GM21367 (cell line): ENCODE data around the gene TUBB6.

Experiments
- ATAC-seq: cut with Tn5 transposase; IDR thresholded peaks from one replicate; pipeline ENCODE4 v1.9.1; 2021; ENCODE audit not compliant: unreplicated experiment

The TUBB6 gene

DNA sequence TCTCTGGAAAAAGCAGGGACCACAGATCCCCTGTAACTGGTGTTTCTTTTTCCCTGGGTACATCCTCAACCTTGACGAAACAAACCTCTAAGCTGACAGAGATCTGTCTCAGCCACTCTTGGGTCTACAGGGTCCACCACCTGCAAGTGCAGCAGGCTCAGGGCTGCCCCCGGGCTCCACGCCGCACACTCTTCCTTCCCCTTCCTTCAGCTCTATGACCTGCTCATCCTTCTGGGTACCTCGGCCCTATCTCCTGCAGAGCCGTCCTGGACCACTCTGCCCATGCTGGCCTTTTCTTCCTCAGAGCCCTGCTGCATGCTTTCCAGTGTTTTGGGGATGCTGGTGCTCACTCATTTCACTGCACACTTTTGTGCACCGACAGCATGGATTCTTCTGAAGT lies 27.5 kb downstream of the TUBB6 start:
- ATAC-seq: no peak

GRCh38 chr18:12336171-12336613 lies 28.2 kb downstream of the TUBB6 start:
- no peak for ATAC-seq

DNA sequence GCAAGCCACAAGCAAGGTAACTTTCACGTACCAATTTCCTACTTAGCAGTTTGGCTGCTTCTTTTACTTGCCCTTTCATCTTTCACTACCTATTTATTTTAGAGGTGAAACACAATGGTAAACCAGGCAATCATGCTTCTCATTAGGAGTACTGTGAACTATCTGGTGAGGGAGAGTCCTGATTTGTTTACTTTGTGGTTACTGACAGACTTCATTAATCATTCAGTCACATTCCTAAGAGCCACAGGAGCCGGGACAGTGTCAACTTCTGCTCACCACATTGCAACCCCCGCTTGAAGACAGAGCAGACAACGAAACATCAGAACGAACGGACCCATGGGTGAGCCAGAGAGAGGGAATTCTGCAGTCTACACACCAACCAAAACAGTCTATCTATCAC lies 28.8 kb downstream of the TUBB6 start:
- no peak for ATAC-seq

DNA sequence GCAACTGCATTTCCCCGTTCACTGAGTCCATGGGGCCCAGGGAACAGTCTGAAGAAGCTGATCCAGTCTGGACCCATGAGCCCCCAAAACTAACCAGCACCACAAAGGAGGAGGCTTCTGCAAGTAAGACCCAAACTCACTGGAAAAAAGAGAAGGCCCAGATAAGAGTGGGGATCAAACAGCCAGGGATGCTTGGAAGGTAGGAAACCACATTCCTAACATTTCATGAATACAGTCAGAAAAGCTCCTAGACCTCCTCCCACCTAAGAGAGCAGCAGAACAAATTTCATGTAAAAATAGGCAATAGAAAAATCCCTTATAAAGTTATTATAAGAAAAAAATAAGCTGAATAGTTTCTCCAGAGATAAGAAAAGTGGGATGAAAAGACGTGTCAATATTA lies 30.3 kb downstream of the TUBB6 start:
- ATAC-seq: no peak

DNA sequence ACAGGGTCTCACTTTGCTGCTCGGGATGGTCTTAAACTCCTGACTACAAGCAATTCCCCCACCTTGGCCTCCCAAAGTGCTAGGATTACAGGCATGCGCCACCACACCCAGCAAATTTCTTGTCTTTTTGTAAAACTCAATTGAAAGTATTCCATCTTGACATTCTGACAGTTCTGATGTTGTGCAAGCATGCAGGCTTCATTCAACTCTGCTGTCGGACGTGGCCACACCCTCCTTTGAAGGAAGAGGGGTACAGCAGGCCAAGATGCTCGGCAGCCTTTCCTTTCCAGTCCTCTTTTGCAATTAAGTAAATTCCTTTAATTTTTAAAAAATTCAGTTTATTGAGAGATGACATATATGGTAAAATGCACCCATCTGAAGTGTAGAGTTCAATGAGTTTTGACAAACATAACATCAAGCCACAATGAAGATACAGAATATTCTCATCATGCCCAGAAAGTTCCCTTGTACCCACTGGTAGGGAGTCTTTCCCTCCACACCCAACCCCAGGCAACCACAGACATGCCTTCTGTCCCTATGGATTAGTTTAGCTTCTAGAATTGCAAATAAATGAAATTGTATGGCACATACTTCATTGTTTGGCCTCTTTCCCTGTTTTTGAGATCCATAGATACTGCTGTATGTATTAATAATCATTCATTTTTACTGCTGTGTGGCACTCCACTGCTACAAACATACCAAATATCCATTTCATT lies 33.1 kb downstream of the TUBB6 start:
- ATAC-seq: no peak

- ATAC-seq: no peak
These were observed 34.6 kb downstream of the TUBB6 start for GRCh38 chr18:12342661-12343060.

GRCh38 chr18:12345491-12346239 lies 37.6 kb downstream of the TUBB6 start:
- no peak for ATAC-seq

GRCh38 chr18:12346240-12346565 lies 38.2 kb downstream of the TUBB6 start:
- ATAC-seq: no peak

DNA sequence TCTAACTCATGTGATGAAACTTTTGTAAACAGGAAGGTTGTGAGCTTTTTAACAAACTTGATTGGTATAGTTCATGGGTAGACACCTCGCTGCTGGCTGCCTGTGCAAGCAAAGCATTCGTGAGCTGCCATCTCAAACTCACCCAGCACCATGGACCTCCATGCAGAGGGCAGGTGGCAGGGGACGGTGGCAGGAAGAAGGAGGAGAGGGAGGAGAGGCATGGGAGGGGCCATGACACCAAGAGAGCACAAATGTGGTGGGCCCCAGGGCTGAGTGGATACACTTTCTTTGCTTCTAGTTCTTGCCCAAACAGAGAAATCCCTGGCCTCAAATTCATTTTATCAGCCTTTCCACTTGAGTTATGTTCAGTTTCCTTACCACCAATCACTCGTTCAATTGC lies 39.9 kb downstream of the TUBB6 start:
- ATAC-seq: no peak

GRCh38 chr18:12352188-12352587 lies 44.1 kb downstream of the TUBB6 start:
- no peak for ATAC-seq

DNA sequence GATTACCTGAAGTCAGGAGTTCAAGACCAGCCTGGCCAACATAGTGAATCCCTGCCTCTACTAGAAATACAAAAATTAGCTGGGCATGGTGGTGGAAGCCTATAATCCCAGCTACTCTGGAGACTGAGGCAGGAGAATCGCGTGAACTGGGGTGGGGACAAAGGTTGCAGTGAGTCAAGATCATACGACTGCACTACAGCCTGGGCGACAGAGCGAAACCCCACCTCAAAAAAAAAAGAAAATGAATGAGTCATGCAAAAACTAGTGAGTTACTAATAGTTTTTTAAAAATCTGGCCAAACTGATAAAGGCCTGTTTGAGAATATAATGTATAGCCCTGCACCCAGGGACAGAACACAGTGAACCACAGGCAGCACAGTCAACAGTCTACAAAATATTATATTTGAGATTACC lies 51.5 kb downstream of the TUBB6 start:
- no peak for ATAC-seq

- ATAC-seq: no peak
These were observed 53.8 kb downstream of the TUBB6 start for GRCh38 chr18:12361770-12362378.

- no peak for ATAC-seq
These were observed 54.6 kb downstream of the TUBB6 start for GRCh38 chr18:12362473-12363174.

DNA sequence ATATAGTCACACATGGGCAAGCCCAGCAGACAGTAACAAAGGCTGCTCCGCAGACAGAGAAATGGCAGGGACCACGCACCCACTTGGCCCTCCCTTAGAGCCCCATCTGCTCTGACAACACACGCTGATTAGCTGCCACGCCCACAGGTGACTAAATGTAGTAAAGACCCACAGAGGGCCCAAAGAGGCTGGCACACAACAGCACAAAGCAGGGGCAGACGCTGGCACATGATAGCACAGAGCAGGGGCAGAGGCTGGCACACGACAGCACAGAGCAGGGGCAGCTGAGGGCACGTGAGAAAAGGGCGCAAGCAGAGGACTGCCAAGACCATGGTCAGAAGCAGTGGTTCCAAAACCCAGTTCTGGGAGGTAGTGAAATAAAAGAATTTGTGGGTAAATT lies 58.3 kb downstream of the TUBB6 start:
- ATAC-seq: no peak

- ATAC-seq: no peak
These were observed 58.7 kb downstream of the TUBB6 start for GRCh38 chr18:12366784-12367183.

DNA sequence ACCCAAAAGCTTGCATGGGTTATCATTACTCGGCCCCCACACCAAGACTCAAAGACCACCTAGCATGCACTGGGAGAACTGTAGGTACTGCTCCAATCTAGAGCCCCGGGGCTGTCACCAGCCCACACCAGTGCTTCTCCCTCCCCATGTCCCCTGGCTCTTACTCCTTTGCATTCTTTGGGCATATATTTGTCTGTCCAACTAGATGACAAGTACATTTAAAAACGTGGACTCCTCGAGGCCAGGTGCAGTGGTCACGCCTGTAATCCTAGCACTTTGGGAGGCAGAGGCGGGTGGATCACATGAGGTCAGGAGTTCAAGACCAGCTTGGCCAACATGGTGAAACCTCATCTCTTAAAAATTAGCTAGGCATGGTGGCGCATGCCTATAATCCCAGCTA lies 61.2 kb downstream of the TUBB6 start:
- ATAC-seq: no peak

DNA sequence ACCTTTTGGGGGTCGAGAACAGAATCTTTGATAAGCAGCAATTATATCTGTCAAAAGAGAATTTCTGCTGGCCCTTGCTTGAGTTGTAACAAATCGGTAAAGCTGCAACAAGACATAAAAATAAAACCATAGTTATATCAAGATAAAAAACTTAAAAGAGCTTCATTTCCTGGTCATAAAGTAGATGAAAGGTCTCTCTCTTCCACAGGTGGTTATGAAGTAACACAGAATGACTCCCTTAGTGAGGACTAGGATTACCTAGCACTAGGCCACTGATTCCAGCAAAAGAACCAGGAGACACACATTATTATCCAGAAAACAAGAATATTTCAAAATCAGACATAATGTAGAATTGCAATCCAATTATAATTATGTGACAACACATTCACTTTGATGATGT lies 63.5 kb downstream of the TUBB6 start:
- ATAC-seq: no peak

DNA sequence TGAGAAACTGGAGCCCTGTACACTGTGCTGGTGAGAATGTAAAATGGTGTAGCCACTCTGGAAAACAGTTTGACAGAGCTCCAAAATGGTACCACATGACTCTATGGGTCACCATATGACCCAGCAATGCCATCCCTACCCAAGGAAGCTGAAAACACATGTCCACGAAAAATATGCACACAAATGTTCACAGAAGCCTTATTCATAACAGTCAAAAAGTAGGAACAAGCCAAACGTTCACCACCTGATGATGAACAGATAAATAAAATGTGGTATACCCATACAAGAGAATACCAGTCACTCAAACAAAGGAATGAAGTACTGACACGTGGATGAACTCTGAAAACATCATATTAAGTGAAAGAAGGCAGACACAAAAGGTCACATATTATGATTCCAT lies 64.4 kb downstream of the TUBB6 start:
- ATAC-seq: no peak

- no peak for ATAC-seq
These were observed 65.2 kb downstream of the TUBB6 start for GRCh38 chr18:12373116-12373770.

DNA sequence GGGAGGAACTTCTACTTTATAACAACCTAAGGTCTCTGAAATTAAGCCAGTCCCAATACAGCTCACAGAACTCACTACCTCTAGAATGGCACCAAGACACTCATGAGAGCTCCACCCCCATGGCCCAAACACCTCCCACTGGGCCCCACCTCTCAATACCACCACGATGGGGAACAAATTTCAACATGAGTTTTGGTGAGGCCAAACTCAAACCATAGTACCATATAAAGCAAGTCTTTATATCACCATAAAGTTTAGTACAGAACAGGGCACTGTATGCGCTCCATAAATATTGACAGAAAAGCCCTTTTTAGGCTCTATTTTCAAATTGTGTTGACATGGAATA lies 65.7 kb downstream of the TUBB6 start:
- ATAC-seq: no peak

DNA sequence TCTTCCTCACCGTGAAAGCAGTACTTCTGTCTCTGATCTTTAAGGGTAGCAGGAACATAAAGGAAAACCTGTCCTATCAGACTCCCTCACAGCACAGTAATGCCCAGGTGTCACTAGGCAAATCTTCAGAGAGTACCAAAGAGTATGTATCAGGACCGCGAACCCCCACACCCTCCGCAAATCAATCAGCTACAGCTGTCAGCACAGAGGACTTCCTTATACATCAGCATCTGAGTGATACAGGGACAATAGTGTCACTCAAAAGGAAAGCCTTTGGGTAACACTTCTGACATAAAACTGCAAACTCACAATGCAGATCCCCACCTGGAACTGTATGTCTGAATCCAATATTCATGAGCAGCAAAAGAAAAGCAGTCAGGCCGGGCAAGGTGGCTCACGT lies 66.4 kb downstream of the TUBB6 start:
- no peak for ATAC-seq
